ENCODE data around the gene DISP1. TPM values are rescaled to one million over a fixed set of nuclear protein-coding genes. Genes with fewer than 3 reads are reported as not detected.

DISP1 gene
- total RNA-seq, 1 experiment from 2014 or later, result 1.4 TPM

DNA sequence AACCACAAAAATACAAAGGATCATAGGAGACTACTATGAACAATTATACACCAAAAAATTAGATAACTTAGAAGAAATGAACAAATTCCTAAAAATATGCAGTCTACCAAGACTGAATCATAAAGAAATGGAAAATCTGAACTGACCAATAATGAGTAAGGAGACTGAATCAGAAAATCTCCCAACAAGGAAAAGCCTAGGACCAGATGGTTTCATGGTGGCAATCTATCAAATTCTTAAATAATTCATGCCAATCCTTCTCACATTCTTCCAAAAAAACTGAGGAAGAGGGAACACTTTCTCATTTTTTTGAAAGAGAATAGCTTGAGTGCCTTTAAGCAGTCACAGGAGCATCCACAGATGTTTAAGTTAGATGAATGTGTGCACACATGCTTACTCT lies 31.8 kb upstream of the DISP1 start:
- Histone ChIP-seq H3K9me3 (ENCODE audit: low read depth, low read length, poor library complexity, severe bottlenecking) (no peaks in the 10 kb centered on the region), H3K4me1 (ENCODE audit: insufficient read depth, low read length, poor library complexity, severe bottlenecking) (peaks cover 16% of the 10 kb centered on the region), H3K36me3 (ENCODE audit: insufficient read depth, low read length, poor library complexity, severe bottlenecking) (no peaks in the 10 kb centered on the region), H3K4me3 (ENCODE audit: low read depth, low read length, poor library complexity, severe bottlenecking) (no peak overlapping the region), H3K27ac (ENCODE audit: low read depth, low read length, poor library complexity, severe bottlenecking) (no peak overlapping the region), H3K27me3 (replicated peaks; ENCODE audit: insufficient read depth, low read depth, low read length, poor library complexity) (no peaks in the 10 kb centered on the region)
- DNase-seq (ENCODE audit: low spot score), result no peak
- intact Hi-C loops (cut with micrococcal nuclease; ENCODE audit: unreplicated experiment), result no loop called here
- CTCF ChIA-PET, result no interaction called here
- POLR2A ChIA-PET (ENCODE audit: low non-redundant PET), result no interaction called here
- TF ChIP-seq EZH2 (IDR thresholded peaks at IDR 0.05; ENCODE audit: borderline replicate concordance, low read depth, low read length, poor library complexity, severe bottlenecking), result no peak
- TF ChIP-seq, protein P1, sequence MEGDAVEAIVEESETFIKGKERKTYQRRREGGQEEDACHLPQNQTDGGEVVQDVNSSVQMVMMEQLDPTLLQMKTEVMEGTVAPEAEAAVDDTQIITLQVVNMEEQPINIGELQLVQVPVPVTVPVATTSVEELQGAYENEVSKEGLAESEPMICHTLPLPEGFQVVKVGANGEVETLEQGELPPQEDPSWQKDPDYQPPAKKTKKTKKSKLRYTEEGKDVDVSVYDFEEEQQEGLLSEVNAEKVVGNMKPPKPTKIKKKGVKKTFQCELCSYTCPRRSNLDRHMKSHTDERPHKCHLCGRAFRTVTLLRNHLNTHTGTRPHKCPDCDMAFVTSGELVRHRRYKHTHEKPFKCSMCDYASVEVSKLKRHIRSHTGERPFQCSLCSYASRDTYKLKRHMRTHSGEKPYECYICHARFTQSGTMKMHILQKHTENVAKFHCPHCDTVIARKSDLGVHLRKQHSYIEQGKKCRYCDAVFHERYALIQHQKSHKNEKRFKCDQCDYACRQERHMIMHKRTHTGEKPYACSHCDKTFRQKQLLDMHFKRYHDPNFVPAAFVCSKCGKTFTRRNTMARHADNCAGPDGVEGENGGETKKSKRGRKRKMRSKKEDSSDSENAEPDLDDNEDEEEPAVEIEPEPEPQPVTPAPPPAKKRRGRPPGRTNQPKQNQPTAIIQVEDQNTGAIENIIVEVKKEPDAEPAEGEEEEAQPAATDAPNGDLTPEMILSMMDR (conservative IDR thresholded peaks at IDR 0.05; ENCODE audit: low read depth, low read length), result no peak
- BruUV-seq (replicated peaks), result no TSS peak

DNA sequence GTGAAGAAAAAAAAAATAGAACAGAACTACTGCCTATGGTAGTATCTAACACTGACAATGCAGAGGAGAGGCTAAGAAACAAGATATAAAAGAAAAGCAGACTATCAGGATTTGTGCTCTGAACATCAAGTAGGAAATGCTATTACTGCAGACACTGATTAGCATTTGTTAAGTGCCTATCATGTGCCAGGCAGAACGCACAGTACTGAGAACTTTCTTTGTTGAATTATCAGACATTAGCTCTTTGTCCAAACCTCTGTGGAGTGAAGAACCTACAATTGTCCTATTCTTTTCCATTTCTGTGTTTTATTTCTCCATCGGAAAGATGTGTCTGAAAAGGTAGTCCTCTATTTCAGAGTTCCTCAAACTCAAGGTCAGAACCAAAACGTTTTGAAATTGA lies 30.5 kb upstream of the DISP1 start:
- DNase-seq (ENCODE audit: low spot score), result no peak
- Histone ChIP-seq H3K4me1 (ENCODE audit: insufficient read depth, low read length, poor library complexity, severe bottlenecking) (peaks cover 16% of the 10 kb centered on the region), H3K27ac (ENCODE audit: low read depth, low read length, poor library complexity, severe bottlenecking) (no peak overlapping the region), H3K4me3 (ENCODE audit: low read depth, low read length, poor library complexity, severe bottlenecking) (no peak overlapping the region), H3K27me3 (replicated peaks; ENCODE audit: insufficient read depth, low read depth, low read length, poor library complexity) (no peaks in the 10 kb centered on the region), H3K9me3 (ENCODE audit: low read depth, low read length, poor library complexity, severe bottlenecking) (no peaks in the 10 kb centered on the region), H3K36me3 (ENCODE audit: insufficient read depth, low read length, poor library complexity, severe bottlenecking) (no peaks in the 10 kb centered on the region)
- ChIA-PET POLR2A (ENCODE audit: low non-redundant PET) (no interaction called here), CTCF (no interaction called here)
- no TSS peak for BruUV-seq (replicated peaks)
- TF ChIP-seq, protein P1 (conservative IDR thresholded peaks at IDR 0.05; ENCODE audit: low read depth, low read length), result no peak
- no peak for TF ChIP-seq EZH2 (IDR thresholded peaks at IDR 0.05; ENCODE audit: borderline replicate concordance, low read depth, low read length, poor library complexity, severe bottlenecking)
- intact Hi-C loops (cut with micrococcal nuclease; ENCODE audit: unreplicated experiment), result no loop called here

DNA sequence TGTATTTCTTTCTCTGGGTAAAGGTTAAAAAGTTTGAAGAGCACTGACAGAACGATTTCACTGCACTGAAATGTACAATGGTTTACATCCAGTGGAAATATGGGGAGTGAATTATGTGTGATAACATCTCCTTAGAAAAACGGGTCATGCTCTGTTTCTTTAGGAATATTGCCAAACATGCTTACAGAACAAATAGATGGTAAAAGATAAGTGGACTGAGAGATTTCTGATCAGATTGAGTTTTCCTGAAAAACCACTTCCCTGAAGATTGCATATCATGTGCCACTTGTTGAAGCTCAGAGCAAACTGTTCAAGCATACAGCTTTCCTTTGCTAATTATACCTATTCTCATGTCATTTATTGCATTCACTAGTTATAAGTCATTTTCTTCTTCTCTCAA lies 29.9 kb upstream of the DISP1 start:
- Histone ChIP-seq H3K27ac (ENCODE audit: low read depth, low read length, poor library complexity, severe bottlenecking) (no peak overlapping the region), H3K4me3 (ENCODE audit: low read depth, low read length, poor library complexity, severe bottlenecking) (no peak overlapping the region), H3K4me1 (ENCODE audit: insufficient read depth, low read length, poor library complexity, severe bottlenecking) (peaks cover 16% of the 10 kb centered on the region), H3K27me3 (replicated peaks; ENCODE audit: insufficient read depth, low read depth, low read length, poor library complexity) (no peaks in the 10 kb centered on the region), H3K36me3 (ENCODE audit: insufficient read depth, low read length, poor library complexity, severe bottlenecking) (no peaks in the 10 kb centered on the region), H3K9me3 (ENCODE audit: low read depth, low read length, poor library complexity, severe bottlenecking) (no peaks in the 10 kb centered on the region)
- intact Hi-C loops (cut with micrococcal nuclease; ENCODE audit: unreplicated experiment), result no loop called here
- DNase-seq (ENCODE audit: low spot score), result no peak
- CTCF ChIA-PET, result no interaction called here
- no peak for TF ChIP-seq EZH2 (IDR thresholded peaks at IDR 0.05; ENCODE audit: borderline replicate concordance, low read depth, low read length, poor library complexity, severe bottlenecking)
- TF ChIP-seq, protein P1 (conservative IDR thresholded peaks at IDR 0.05; ENCODE audit: low read depth, low read length), result no peak
- POLR2A ChIA-PET (ENCODE audit: low non-redundant PET), result no interaction called here
- no TSS peak for BruUV-seq (replicated peaks)

Measured in A673 (cell line).